ENCODE results near the gene MYLK. TPM values are rescaled to one million over a fixed set of nuclear protein-coding genes. Genes with fewer than 3 reads are reported as not detected.
A peak's percentile ranks its signal among the peaks of the same experiment; 100 is the strongest.
"Not testable (repeated sequence)": the region's sequence is repeated elsewhere in the genome, so short reads cannot be mapped to it uniquely, and the experiment has no call there.

The MYLK gene
- polyA plus RNA-seq, 4 donors, result 131 to 221 (median 149) TPM

GRCh38 chr3:123613543-123613942, 270.6 kb downstream of the MYLK start:
- no peak for DNase-seq (ENCODE audit: low read depth in 4 of 4, low spot score in 2 of 4)

- not testable (repeated sequence) for DNase-seq (ENCODE audit: low read depth in 4 of 4, low spot score in 2 of 4)
Observed at GRCh38 chr3:123611674-123612073, 272.5 kb downstream of the MYLK start.

GRCh38 chr3:123611082-123611481, 273.1 kb downstream of the MYLK start:
- DNase-seq (ENCODE audit: low read depth in 4 of 4, low spot score in 2 of 4), result no peak

- no peak for DNase-seq (ENCODE audit: low read depth in 4 of 4, low spot score in 2 of 4)
Observed at GRCh38 chr3:123610331-123610730, 273.8 kb downstream of the MYLK start.

- no peak for DNase-seq (ENCODE audit: low read depth in 4 of 4, low spot score in 2 of 4)
Observed at GRCh38 chr3:123609063-123609462, 275.1 kb downstream of the MYLK start.

- no peak for DNase-seq (ENCODE audit: low read depth in 4 of 4, low spot score in 2 of 4)
Observed at GRCh38 chr3:123608263-123608937, 275.7 kb downstream of the MYLK start.

- DNase-seq (ENCODE audit: low read depth in 4 of 4, low spot score in 2 of 4), result no peak
Observed at GRCh38 chr3:123606527-123606926, 277.6 kb downstream of the MYLK start.

GRCh38 chr3:123605789-123606234, 278.3 kb downstream of the MYLK start:
- no peak for DNase-seq (ENCODE audit: low read depth in 4 of 4, low spot score in 2 of 4)

GRCh38 chr3:123603153-123603552, 281.0 kb downstream of the MYLK start:
- DNase-seq (ENCODE audit: low read depth in 4 of 4, low spot score in 2 of 4), result not testable (repeated sequence)

- no peak for DNase-seq (ENCODE audit: low read depth in 4 of 4, low spot score in 2 of 4)
Observed at GRCh38 chr3:123602325-123602724, 281.8 kb downstream of the MYLK start.

- not testable (repeated sequence) for DNase-seq (ENCODE audit: low read depth in 4 of 4, low spot score in 2 of 4)
Observed at GRCh38 chr3:123600863-123601262, 283.3 kb downstream of the MYLK start.

- no peak for DNase-seq (ENCODE audit: low read depth in 4 of 4, low spot score in 2 of 4)
Observed at GRCh38 chr3:123597561-123597960, 286.6 kb downstream of the MYLK start.

GRCh38 chr3:123595396-123596180, 288.5 kb downstream of the MYLK start:
- no peak for DNase-seq (ENCODE audit: low read depth in 4 of 4, low spot score in 2 of 4)

- DNase-seq (ENCODE audit: low read depth in 4 of 4, low spot score in 2 of 4), result no peak
Observed at GRCh38 chr3:123593381-123593780, 290.8 kb downstream of the MYLK start.

- DNase-seq (ENCODE audit: low read depth in 4 of 4, low spot score in 2 of 4), result no peak
Observed at GRCh38 chr3:123590685-123591450, 293.3 kb downstream of the MYLK start.

- DNase-seq (ENCODE audit: low read depth in 4 of 4, low spot score in 2 of 4), result no peak
Observed at GRCh38 chr3:123587401-123587800, 296.7 kb downstream of the MYLK start.

GRCh38 chr3:123586968-123587367, 297.2 kb downstream of the MYLK start:
- no peak for DNase-seq (ENCODE audit: low read depth in 4 of 4, low spot score in 2 of 4)

- DNase-seq (ENCODE audit: low read depth in 4 of 4, low spot score in 2 of 4), result peak; percentile 20 to 44 (median 34)
Observed at GRCh38 chr3:123586131-123586530, 298.0 kb downstream of the MYLK start.

GRCh38 chr3:123584988-123585937, 298.9 kb downstream of the MYLK start, which contains the start of gene HACD2:
TSS of gene HACD2 (minus strand) at chr3:123585053. CDS start at chr3:123585027, 26 bp downstream.
- peak; percentile 90 to 99 (median 96) for DNase-seq (ENCODE audit: low read depth in 4 of 4, low spot score in 2 of 4)

Data from left renal cortex interstitium (tissue), 4 donors.